Measurements from ENCODE around the gene RUNX1. TPM values are rescaled to one million over a fixed set of nuclear protein-coding genes. Genes with fewer than 3 reads are reported as not detected.
A peak's percentile ranks its signal among the peaks of the same experiment; 100 is the strongest.

RUNX1 gene
- total RNA-seq, 1 experiment from 2014 or later = 95.4 TPM

- CTCF ChIA-PET = no interaction called here
- Mint-ChIP-seq H3K36me3 (ENCODE audit: insufficient read depth, unreplicated experiment) (no peaks in the 10 kb centered on the region), H3K27me3 (ENCODE audit: unreplicated experiment) (no peaks in the 10 kb centered on the region), H3K27ac (ENCODE audit: unreplicated experiment) (peak overlapping the region; percentile 19), H3K9me3 (ENCODE audit: low read depth, unreplicated experiment) (peaks cover 7% of the 10 kb centered on the region), H3K4me1 (ENCODE audit: low read depth, unreplicated experiment) (peaks cover 30% of the 10 kb centered on the region), H3K4me3 (ENCODE audit: low read depth, unreplicated experiment) (no peak overlapping the region)
- intact Hi-C loops (cut with micrococcal nuclease; ENCODE audit: unreplicated experiment) = no loop called here
- no TSS peak for BruUV-seq (replicated peaks)
- TF ChIP-seq CTCF (IDR thresholded peaks at IDR 0.05; ENCODE audit: unreplicated experiment) = no peak
- no peak for DNase-seq
Observed at GRCh38 chr21:35086357-35086756, 37.3 kb upstream of the RUNX1 start.

- H3K27me3 Mint-ChIP-seq (ENCODE audit: unreplicated experiment) = no peaks in the 10 kb centered on the region
- no TSS peak for BruUV-seq (replicated peaks)
- no peak overlapping the region for H3K27ac Mint-ChIP-seq (ENCODE audit: unreplicated experiment)
- intact Hi-C loops (cut with micrococcal nuclease; ENCODE audit: unreplicated experiment) = no loop called here
- peaks cover 7% of the 10 kb centered on the region for H3K9me3 Mint-ChIP-seq (ENCODE audit: low read depth, unreplicated experiment)
- no peak for TF ChIP-seq CTCF (IDR thresholded peaks at IDR 0.05; ENCODE audit: unreplicated experiment)
- DNase-seq = no peak
- H3K4me1 Mint-ChIP-seq (ENCODE audit: low read depth, unreplicated experiment) = peaks cover 30% of the 10 kb centered on the region
- H3K36me3 Mint-ChIP-seq (ENCODE audit: insufficient read depth, unreplicated experiment) = no peaks in the 10 kb centered on the region
- CTCF ChIA-PET = no interaction called here
- H3K4me3 Mint-ChIP-seq (ENCODE audit: low read depth, unreplicated experiment) = no peak overlapping the region
Observed at GRCh38 chr21:35084869-35085268, 35.8 kb upstream of the RUNX1 start.

GRCh38 chr21:35083246-35083645 lies 34.1 kb upstream of the RUNX1 start:
- H3K9me3 Mint-ChIP-seq (ENCODE audit: low read depth, unreplicated experiment) = peaks cover 7% of the 10 kb centered on the region
- peaks cover 26% of the 10 kb centered on the region for H3K4me1 Mint-ChIP-seq (ENCODE audit: low read depth, unreplicated experiment)
- intact Hi-C loops (cut with micrococcal nuclease; ENCODE audit: unreplicated experiment) = no loop called here
- DNase-seq = no peak
- BruUV-seq (replicated peaks) = no TSS peak
- CTCF ChIA-PET = no interaction called here
- H3K27me3 Mint-ChIP-seq (ENCODE audit: unreplicated experiment) = no peaks in the 10 kb centered on the region
- TF ChIP-seq CTCF (IDR thresholded peaks at IDR 0.05; ENCODE audit: unreplicated experiment) = no peak
- no peak overlapping the region for H3K4me3 Mint-ChIP-seq (ENCODE audit: low read depth, unreplicated experiment)
- no peaks in the 10 kb centered on the region for H3K36me3 Mint-ChIP-seq (ENCODE audit: insufficient read depth, unreplicated experiment)
- H3K27ac Mint-ChIP-seq (ENCODE audit: unreplicated experiment) = no peak overlapping the region

GRCh38 chr21:35081861-35082260 lies 32.8 kb upstream of the RUNX1 start:
- no TSS peak for BruUV-seq (replicated peaks)
- TF ChIP-seq CTCF (IDR thresholded peaks at IDR 0.05; ENCODE audit: unreplicated experiment) = no peak
- intact Hi-C loops (cut with micrococcal nuclease; ENCODE audit: unreplicated experiment) = no loop called here
- peaks cover 17% of the 10 kb centered on the region for H3K4me1 Mint-ChIP-seq (ENCODE audit: low read depth, unreplicated experiment)
- DNase-seq = no peak
- no peak overlapping the region for H3K4me3 Mint-ChIP-seq (ENCODE audit: low read depth, unreplicated experiment)
- CTCF ChIA-PET = no interaction called here
- H3K36me3 Mint-ChIP-seq (ENCODE audit: insufficient read depth, unreplicated experiment) = no peaks in the 10 kb centered on the region
- no peak overlapping the region for H3K27ac Mint-ChIP-seq (ENCODE audit: unreplicated experiment)
- peaks cover 7% of the 10 kb centered on the region for H3K9me3 Mint-ChIP-seq (ENCODE audit: low read depth, unreplicated experiment)
- no peaks in the 10 kb centered on the region for H3K27me3 Mint-ChIP-seq (ENCODE audit: unreplicated experiment)

GRCh38 chr21:35079181-35079580 lies 30.1 kb upstream of the RUNX1 start:
- peaks cover 7% of the 10 kb centered on the region for H3K9me3 Mint-ChIP-seq (ENCODE audit: low read depth, unreplicated experiment)
- intact Hi-C loops (cut with micrococcal nuclease; ENCODE audit: unreplicated experiment) = no loop called here
- no TSS peak for BruUV-seq (replicated peaks)
- H3K27me3 Mint-ChIP-seq (ENCODE audit: unreplicated experiment) = no peaks in the 10 kb centered on the region
- no peaks in the 10 kb centered on the region for H3K4me1 Mint-ChIP-seq (ENCODE audit: low read depth, unreplicated experiment)
- no peak overlapping the region for H3K4me3 Mint-ChIP-seq (ENCODE audit: low read depth, unreplicated experiment)
- no peak for TF ChIP-seq CTCF (IDR thresholded peaks at IDR 0.05; ENCODE audit: unreplicated experiment)
- no peak for DNase-seq
- no peaks in the 10 kb centered on the region for H3K36me3 Mint-ChIP-seq (ENCODE audit: insufficient read depth, unreplicated experiment)
- CTCF ChIA-PET = no interaction called here
- no peak overlapping the region for H3K27ac Mint-ChIP-seq (ENCODE audit: unreplicated experiment)
